Ovary (tissue), 3 donors: ENCODE results near the gene GCNT4.

Experiments used
- CTCF ChIP-seq, 3 donors: fragments of 450-650 bp in 2 of 3; fragments of 200-600 bp in 1 of 3; IDR thresholded peaks; one replicate each; pipeline versions ENCODE4 v1.5.1 to v1.8.0; 2016 to 2022; ENCODE audit warnings: antibody characterized with exemption in 3 of 3, mild to moderate bottlenecking in 1 of 3
- EP300 ChIP-seq: sonication (generic); formaldehyde crosslinking; IDR thresholded peaks from one replicate; pipeline ENCODE4 v1.6.1; 2017; ENCODE audit warnings: antibody characterized with exemption
- POLR2A ChIP-seq: fragments of 450-650 bp; IDR thresholded peaks from one replicate; pipeline ENCODE4 v1.6.1; 2017; ENCODE audit warnings: antibody characterized with exemption, mild to moderate bottlenecking, moderate library complexity
- donor health status: DM: no; HTN: no; CAD: no.

DNA sequence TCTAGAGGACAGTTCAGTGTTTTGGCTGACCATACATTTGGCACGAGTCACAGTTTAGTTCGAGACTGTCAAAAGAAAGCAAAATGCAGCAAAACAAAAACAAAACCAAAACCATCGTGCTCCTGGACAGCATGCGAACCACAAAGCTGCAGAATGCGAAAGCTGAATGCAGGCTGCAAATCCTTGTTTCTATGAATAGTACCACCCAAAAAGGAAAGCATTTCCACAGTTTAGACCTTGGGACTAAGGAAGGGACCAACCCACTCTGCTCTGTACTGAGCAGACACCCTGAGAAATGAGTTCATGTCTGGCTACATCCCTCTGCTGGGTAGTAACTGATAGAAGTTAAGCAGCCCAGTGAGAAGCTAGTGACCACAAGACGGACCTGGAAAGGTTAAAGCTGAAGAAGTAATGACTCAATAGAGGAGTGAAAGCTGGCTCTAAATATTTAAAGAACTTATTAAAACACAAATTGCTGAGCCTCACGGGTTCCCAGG, 3.9 kb downstream of the GCNT4 start:
- TF ChIP-seq CTCF (IDR thresholded peaks at IDR 0.05): no peak
- no peak for TF ChIP-seq POLR2A
- no peak for TF ChIP-seq EP300
